ENCODE results near the gene FBXW4.

The FBXW4 gene

DNA sequence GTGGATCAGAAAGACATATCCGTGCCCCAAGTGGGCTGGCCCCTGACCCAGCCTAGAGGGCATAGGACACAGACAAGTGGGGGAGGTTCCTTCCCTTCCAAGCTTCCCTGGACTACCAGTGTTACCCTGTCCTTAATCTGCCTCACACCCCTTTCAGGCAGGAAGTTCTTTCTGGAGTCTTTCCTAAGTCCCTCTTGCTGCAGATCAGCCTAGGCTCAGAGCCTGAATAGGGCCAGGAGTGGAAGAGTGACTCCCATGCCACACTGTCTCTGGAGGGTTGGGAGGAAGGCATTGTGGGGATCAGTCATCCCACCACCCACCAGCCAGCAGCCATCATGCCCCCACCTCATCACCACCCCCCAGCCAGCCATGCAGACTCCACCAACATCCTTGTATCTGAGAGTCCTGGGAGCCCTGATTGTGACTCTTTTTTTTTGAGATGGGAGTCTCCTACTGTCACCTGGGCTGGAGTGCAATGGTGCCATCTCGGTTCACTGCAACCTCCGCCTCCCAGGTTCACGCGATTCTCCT, 129.5 kb downstream of the FBXW4 start:
- DNase-seq = no peak

- no peak for DNase-seq
These were observed 130.4 kb downstream of the FBXW4 start for GRCh38 chr10:101564490-101564991.

DNA sequence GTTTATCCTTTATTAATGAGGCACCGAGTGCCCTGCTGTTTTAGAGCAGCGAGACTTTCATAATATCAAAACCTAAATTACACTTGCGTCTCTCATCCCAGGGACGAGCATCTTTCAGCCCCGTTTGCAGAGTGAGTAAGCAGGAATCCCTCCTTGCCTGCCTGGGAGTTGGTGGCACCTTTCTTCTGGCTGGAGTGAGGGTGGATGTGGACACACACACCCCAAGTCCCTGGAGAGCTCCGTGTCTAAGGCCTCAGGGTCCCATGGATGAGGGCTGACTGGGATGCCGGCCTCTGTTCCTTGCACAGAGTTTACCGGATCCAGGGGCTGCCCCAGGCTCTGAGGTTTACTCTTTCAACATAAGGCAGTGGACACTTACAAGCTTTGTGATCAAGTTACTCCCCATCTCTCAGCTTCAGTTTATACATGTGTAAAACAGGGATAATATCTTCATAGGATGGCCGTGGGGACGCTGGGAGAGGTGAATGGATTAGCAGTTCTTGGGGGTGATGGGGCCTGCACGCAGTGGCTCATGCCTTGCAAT, 131.4 kb downstream of the FBXW4 start:
- no peak for DNase-seq

- DNase-seq = no peak
These were observed 132.0 kb downstream of the FBXW4 start for GRCh38 chr10:101563007-101563406.

DNA sequence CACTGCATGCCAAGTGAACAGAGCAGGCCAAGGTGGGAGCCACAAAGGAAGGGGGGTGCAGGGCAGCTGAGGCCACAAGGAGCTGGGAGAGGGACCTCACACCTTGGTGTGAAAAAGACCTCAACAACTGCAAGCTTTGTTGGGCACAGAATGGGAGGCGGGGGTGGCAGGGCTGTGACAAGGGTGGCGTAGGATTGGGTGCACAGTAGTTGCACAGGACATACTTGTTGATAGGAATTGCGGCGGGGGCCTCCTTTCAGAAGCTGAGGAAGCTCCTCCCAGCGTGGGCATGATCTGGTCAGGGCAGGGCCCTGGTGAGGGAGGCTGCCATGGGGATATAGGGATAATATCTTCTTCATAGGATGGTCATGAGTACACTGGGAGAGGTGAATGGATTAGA, 132.7 kb downstream of the FBXW4 start:
- DNase-seq = no peak

GRCh38 chr10:101561068-101561915, 133.7 kb downstream of the FBXW4 start:
- DNase-seq = no peak

Data from activated gamma-delta T cell (primary cell).